ENCODE measurements around the gene WDR82. TPM values are rescaled to one million over a fixed set of nuclear protein-coding genes. Genes with fewer than 3 reads are reported as not detected.

Gene WDR82
- total and polyA plus RNA-seq, 10 of the 15 experiments (the other 5 are each of a cell fraction or from before 2014, with no cell fraction given): 10.1 to 82.4 (median 48.7) TPM

GRCh38 chr3:52283306-52283705, 4.9 kb upstream of the WDR82 start:
- no peaks in the 10 kb centered on the region for H3K27me3 ChIP-seq (replicated peaks in 1 of 2; ENCODE audit: control insufficient read depth in 2 of 2, insufficient read depth in 2 of 2, low read length in 1 of 2)
- no peaks in the 10 kb centered on the region for H3K36me3 ChIP-seq (ENCODE audit: control insufficient read depth in 2 of 2, insufficient read depth in 2 of 2, low read length in 1 of 2)
- ChIA-PET CTCF (interaction anchor here (1.2 to 19.0 kb wide), 8 partner anchors 15 to 64 kb away, joined by 3 to 451 read pairs (median 6); partner anchors contain the start of gene TLR9), SMC1A (ENCODE audit: uncharacterized antibody, unreplicated experiment) (interaction anchor here (0.9 to 2.7 kb wide), 6 partner anchors 12 to 56 kb away, joined by 3 to 15 read pairs (median 5); no protein-coding TSS in a partner anchor), POLR2A (interaction anchor here (0.6 to 8.7 kb wide), 4 partner anchors 32 to 140 kb away, joined by 3 to 60 read pairs (median 6); partner anchors contain the start of gene PPM1M), RAD21 (ENCODE audit: unreplicated experiment) (interaction anchor here (0.8 to 1.8 kb wide), 5 partner anchors 9 to 58 kb away, joined by 3 to 5 read pairs (median 4); partner anchors contain the start of gene TLR9)
- 94% methylated on average over 1 of the region's 1 CpG for WGBS (ENCODE audit: insufficient coverage, insufficient replicate concordance, low lambda C conversion rate, missing lambda C conversion rate)
- no peak overlapping the region for H3K4me2 ChIP-seq (ENCODE audit: control insufficient read depth, insufficient read depth)
- no peak overlapping the region for H3K9ac ChIP-seq (ENCODE audit: control insufficient read depth, insufficient read depth, low read length)
- 0 out of 2 replicates have a peak overlapping the region, but pooled peaks have one; percentile 5 for H3K27ac ChIP-seq (ENCODE audit: control insufficient read depth, insufficient read depth)
- in situ Hi-C loops (cut with MboI): no loop called here
- BruUV-seq (replicated peaks): no TSS peak
- H2AFZ ChIP-seq (ENCODE audit: control insufficient read depth, low read depth, low read length): peak overlapping the region; percentile 25
- no peaks in the 10 kb centered on the region for H3K9me3 ChIP-seq (replicated peaks; ENCODE audit: control insufficient read depth, insufficient read depth, low read length)
- H3K4me1 ChIP-seq (ENCODE audit: control insufficient read depth, insufficient read depth, low read length): no peaks in the 10 kb centered on the region; the same call in 1 of the 2 replicates
- no peaks in the 10 kb centered on the region for H4K20me1 ChIP-seq (ENCODE audit: control insufficient read depth, insufficient read depth)
- peaks cover 17% of the 10 kb centered on the region for H3K79me2 ChIP-seq (ENCODE audit: control insufficient read depth, insufficient read depth, low read length)
- no peak for DNase-seq (ENCODE audit: low read depth, low spot score)
- FAIRE-seq: no peak
- H3K4me3 ChIP-seq: no peak overlapping the region
- no peak for ATAC-seq
- intact Hi-C loops (cut with micrococcal nuclease; ENCODE audit: unreplicated experiment): no loop called here
- TF ChIP-seq FOXM1 (IDR thresholded peaks at IDR 0.05; ENCODE audit: low read depth, low read length) (no peak), BHLHE40 (IDR thresholded peaks at IDR 0.05; ENCODE audit: borderline replicate concordance in 1 of 2, low read depth in 2 of 2, low read length in 1 of 2) (no peak), CREB1 (IDR thresholded peaks at IDR 0.05; ENCODE audit: low read depth) (no peak), BCL11A (IDR thresholded peaks at IDR 0.05; ENCODE audit: low read depth, low read length) (no peak), ASH2L (IDR thresholded peaks at IDR 0.05; ENCODE audit: borderline replicate concordance, low read depth) (no peak), CBFB (IDR thresholded peaks at IDR 0.05; ENCODE audit: low read depth) (no peak), NFYA (IDR thresholded peaks at IDR 0.05; ENCODE audit: borderline replicate concordance, low read depth, low read length) (no peak), POU2F2 (IDR thresholded peaks at IDR 0.05; ENCODE audit: borderline replicate concordance, low read depth, low read length) (no peak), CHD2 (IDR thresholded peaks at IDR 0.05; ENCODE audit: borderline replicate concordance, low read depth, low read length) (no peak), SMAD1 (IDR thresholded peaks at IDR 0.05; ENCODE audit: low read depth, partially characterized antibody) (no peak), STAT3 (IDR thresholded peaks at IDR 0.05; ENCODE audit: low read depth, low read length) (no peak), JUNB (IDR thresholded peaks at IDR 0.05) (no peak), E4F1 (IDR thresholded peaks at IDR 0.05; ENCODE audit: borderline replicate concordance, partially characterized antibody) (no peak), BCLAF1 (IDR thresholded peaks at IDR 0.05) (no peak), USF2 (IDR thresholded peaks at IDR 0.05; ENCODE audit: borderline replicate concordance, low read depth, low read length) (no peak)
